Gastroesophageal sphincter (tissue), 3 donors: ENCODE data around the gene RHEX.

Experiments used
- EP300 ChIP-seq: sonication (generic); formaldehyde crosslinking; IDR thresholded peaks from one replicate; pipeline ENCODE4 v1.6.1; 2017; ENCODE audit warnings: antibody characterized with exemption, mild to moderate bottlenecking
- POLR2A ChIP-seq, 2 donors: fragments of 450-650 bp; IDR thresholded peaks; one replicate each; pipeline ENCODE4 v1.6.1; 2017; ENCODE audit warnings: antibody characterized with exemption in 2 of 2, mild to moderate bottlenecking in 2 of 2, moderate library complexity in 1 of 2
- POLR2AphosphoS5 ChIP-seq: sonication (generic); formaldehyde crosslinking; IDR thresholded peaks from one replicate; pipeline ENCODE4 v1.6.1; 2017; ENCODE audit warnings: antibody characterized with exemption
- TF ChIP-seq, protein P1 (sequence below), 4 experiments: fragments of 200-600 bp in 2 of 4; fragments of 450-650 bp in 2 of 4; sonication (generic) in 1 of 4; IDR thresholded peaks; one replicate each; pipeline ENCODE4 v1.5.1; 2017 to 2019; ENCODE audit warnings: antibody characterized with exemption in 4 of 4, mild to moderate bottlenecking in 2 of 4, moderate library complexity in 2 of 4

DNA sequence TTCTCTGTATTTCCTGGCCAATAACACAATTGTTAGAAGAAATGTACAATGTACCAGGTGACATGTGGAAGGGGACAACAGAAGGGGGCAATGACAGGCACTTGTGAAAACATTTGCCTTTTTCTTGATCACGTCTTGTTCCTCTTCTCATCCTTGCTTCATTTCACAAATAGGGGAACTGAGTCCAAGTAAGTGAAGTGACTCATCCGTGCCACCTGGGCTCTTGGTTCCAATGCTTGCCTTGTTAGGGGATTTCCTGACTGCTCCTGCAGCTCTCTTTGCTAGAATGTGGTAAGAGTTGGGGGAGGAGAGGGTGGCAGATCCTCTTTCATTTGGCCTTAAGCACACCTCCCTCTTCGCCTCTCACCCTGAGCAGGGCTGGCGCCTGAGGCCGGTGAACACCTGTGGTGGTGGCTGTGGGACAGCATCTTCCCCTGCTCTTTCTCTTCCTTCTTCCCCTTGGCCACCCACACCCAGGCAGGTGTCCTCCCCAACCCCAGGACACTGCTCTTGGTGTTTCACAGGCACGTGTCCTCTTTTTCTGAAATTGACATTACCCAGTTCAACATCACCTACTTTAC lies 2.2 kb upstream of the RHEX start:
- TF ChIP-seq POLR2A (IDR thresholded peaks at IDR 0.05) (no peak), POLR2AphosphoS5 (no peak), EP300 (no peak)
- TF ChIP-seq, protein P1, sequence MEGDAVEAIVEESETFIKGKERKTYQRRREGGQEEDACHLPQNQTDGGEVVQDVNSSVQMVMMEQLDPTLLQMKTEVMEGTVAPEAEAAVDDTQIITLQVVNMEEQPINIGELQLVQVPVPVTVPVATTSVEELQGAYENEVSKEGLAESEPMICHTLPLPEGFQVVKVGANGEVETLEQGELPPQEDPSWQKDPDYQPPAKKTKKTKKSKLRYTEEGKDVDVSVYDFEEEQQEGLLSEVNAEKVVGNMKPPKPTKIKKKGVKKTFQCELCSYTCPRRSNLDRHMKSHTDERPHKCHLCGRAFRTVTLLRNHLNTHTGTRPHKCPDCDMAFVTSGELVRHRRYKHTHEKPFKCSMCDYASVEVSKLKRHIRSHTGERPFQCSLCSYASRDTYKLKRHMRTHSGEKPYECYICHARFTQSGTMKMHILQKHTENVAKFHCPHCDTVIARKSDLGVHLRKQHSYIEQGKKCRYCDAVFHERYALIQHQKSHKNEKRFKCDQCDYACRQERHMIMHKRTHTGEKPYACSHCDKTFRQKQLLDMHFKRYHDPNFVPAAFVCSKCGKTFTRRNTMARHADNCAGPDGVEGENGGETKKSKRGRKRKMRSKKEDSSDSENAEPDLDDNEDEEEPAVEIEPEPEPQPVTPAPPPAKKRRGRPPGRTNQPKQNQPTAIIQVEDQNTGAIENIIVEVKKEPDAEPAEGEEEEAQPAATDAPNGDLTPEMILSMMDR (IDR thresholded peaks at IDR 0.05): no peak
